Measurements from ENCODE around the gene TTLL5.

Gene TTLL5

DNA sequence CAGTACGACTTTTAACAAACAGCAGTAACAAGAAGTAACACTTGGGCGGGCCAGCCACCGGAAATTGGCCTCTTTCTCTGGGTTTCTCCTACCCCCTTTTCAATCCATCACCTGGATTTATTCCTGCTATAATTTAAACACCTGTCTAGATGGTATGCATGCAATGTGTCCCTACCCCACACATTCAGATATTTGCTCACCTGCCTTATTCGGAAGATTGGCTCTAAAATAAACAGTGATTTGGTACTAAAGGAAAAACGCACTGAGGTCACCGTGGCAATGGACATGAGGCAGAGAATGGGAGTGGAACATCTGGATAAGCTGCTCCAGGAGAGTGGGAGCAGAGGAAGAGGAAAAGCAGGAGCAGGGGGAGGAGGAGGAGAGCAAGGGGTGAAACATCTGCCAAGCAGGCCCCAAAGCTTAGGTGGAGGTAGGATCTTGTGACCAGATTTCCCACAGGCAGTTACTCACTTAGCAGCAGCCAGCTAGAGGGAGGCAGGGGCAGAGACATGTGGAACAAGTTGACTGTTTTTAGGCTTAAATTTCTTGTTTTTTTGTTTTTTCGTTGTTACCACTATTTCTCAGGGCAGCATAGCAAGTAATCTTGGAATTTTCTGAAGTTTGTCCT lies 150.9 kb downstream of the TTLL5 start:
- no peak overlapping the region for H3K27ac ChIP-seq
- TF ChIP-seq, protein P1, sequence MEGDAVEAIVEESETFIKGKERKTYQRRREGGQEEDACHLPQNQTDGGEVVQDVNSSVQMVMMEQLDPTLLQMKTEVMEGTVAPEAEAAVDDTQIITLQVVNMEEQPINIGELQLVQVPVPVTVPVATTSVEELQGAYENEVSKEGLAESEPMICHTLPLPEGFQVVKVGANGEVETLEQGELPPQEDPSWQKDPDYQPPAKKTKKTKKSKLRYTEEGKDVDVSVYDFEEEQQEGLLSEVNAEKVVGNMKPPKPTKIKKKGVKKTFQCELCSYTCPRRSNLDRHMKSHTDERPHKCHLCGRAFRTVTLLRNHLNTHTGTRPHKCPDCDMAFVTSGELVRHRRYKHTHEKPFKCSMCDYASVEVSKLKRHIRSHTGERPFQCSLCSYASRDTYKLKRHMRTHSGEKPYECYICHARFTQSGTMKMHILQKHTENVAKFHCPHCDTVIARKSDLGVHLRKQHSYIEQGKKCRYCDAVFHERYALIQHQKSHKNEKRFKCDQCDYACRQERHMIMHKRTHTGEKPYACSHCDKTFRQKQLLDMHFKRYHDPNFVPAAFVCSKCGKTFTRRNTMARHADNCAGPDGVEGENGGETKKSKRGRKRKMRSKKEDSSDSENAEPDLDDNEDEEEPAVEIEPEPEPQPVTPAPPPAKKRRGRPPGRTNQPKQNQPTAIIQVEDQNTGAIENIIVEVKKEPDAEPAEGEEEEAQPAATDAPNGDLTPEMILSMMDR (conservative IDR thresholded peaks at IDR 0.05), result no peak

- TF ChIP-seq, protein P1 (conservative IDR thresholded peaks at IDR 0.05), result no peak
- no peak overlapping the region for H3K27ac ChIP-seq
Observed at GRCh38 chr14:75812622-75813021, 151.6 kb downstream of the TTLL5 start.

GRCh38 chr14:75820761-75821160 lies 159.7 kb downstream of the TTLL5 start:
- TF ChIP-seq, protein P1 (conservative IDR thresholded peaks at IDR 0.05), result no peak
- H3K27ac ChIP-seq, result no peak overlapping the region

DNA sequence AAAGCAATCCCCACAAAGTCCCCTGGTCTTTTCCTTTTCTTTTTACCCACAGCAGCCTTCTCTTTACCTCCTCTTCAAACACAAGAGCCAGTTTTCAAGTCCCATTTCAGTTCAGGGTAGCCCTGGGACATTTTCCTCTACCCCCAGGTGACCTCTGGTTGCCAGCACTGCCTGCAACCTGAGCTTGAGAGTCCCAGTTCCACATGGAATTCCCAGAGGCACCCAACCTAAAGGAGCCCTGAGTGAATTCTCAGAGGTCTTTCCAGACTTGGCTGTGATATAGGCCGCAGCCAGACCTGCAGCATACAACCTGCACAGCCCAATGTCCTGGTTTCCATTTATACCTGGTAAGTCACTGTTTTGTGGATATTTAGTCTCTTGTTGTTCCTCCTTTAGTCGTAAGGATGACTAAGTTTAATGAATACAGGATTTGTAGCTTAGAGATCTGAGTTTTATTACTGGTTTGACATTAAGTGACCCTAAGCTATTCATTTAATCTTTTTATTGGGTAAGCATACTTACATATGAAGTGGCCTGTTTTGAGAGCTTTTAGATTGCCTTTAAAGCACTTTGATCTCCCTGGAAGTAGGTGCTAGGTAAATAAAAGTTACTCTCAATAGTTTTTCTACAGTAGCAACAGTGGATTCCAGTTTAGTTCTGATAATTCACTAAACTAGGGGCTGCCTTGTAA lies 160.9 kb downstream of the TTLL5 start:
- H3K27ac ChIP-seq, result no peak overlapping the region
- TF ChIP-seq, protein P1 (conservative IDR thresholded peaks at IDR 0.05), result no peak

DNA sequence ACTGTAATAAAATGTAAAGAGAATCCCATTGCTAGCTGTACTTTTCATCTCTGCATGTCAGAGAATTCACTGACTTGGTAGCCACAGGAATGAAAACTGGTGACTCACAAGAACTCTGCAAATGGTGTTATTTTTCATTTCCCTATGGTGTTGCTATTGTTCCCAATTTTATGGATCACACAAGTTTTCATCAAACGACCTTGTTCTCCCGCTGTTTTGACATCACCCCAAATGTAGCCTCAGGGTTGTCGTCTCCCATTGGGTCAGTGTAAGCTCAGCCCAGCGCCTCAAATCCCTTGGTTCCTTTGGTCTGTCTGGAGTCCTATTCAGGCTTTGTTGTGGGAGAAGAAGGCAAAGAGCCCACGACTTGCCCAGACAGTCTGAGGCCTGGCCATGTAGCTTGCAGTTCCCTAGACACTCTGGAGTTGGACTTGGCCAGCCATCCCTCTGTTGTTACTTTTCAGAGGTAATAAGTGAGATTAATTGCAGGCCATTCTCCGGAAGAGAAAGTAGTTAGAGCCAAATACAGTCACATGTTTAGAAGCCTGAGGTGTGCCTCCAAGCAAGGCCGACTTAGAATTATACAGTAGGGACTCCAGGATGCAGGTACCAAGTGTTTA lies 161.6 kb downstream of the TTLL5 start:
- H3K27ac ChIP-seq, result no peak overlapping the region
- TF ChIP-seq, protein P1 (conservative IDR thresholded peaks at IDR 0.05), result no peak

DNA sequence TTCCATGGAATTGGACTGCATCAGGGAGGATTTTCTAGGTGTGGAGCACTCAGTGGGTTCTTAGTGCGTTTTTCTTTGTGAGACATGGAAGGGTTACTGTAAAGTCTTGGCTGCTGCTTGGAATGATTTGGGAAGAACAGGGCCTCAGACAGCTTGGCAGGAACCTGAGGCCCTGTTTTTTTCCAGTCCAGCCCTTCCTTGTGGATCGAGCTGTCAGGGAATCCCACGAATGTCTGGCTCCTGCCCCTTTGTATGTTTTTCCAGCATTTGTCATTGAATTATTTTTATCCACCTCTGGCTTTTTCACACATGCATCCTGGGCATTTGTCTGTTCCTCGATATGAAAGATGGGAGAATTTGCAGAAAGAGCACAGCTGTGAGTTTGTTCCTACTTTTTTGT lies 162.3 kb downstream of the TTLL5 start:
- TF ChIP-seq, protein P1 (conservative IDR thresholded peaks at IDR 0.05), result no peak
- H3K27ac ChIP-seq, result no peak overlapping the region

DNA sequence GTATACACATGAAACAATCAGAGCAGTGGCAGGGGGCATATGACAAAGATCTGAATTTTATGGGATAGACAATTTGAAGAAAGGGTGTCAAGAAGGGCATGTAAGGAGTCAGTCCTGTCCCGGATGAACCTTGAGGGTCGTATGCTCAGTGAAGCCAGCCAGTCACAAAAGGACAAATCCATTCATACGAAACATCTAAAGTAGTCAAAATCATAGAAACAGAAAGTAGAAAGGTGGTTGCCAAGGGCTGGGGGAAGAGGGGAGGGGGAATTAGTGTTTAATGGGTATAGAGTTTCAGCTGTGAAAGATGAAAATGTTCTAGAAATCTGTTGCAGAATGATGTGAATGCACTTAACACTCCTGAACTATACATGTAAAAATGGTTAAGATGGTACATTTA lies 163.3 kb downstream of the TTLL5 start:
- TF ChIP-seq, protein P1 (conservative IDR thresholded peaks at IDR 0.05), result no peak
- H3K27ac ChIP-seq, result no peak overlapping the region

All from VCaP (cell line).